Measurements from ENCODE around the gene B3GALT6.

DNA sequence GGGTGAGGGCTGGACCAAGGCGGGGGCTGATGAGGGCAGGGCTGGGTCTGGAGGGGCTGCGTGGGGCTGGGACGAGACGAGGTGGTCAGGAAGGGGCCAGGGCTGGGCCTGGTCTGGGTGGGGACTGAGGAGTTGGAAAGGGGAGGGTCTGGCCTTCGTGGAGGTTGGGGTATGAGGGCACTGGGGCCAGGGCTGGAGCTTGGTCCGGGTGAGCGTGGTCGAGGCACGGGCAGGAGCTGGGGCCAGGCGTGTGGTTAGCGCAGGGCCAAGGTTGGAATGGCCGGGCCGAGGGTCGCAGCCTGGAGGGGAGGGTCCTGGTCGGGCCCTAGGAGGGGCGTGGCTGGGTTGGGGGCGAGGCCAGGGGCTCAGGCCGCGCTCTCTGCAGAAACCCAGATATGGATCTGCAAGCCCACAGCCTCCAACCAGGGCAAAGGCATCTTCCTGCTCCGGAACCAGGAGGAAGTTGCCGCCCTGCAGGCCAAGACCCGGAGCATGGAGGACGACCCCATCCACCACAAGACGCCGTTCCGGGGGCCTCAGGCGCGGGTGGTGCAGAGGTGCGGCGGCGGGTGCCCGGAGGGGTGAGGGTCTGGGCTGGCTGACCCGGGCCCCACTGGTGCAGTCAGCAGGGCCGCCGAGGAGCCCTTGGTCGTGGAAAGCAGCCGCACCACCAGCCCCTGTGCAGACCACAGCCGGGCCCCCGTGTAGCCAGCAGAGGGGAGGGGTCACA lies 49.4 kb upstream of the B3GALT6 start:
- no peak for TF ChIP-seq CTCF (conservative IDR thresholded peaks at IDR 0.05; ENCODE audit: low read depth in 2 of 2)
- no peak for TF ChIP-seq POLR2AphosphoS5 (IDR thresholded peaks at IDR 0.05; ENCODE audit: low read depth)
- TF ChIP-seq EZH2 (IDR thresholded peaks at IDR 0.05; ENCODE audit: low read depth, unreplicated experiment): no peak
- no peak for TF ChIP-seq ETS1 (IDR thresholded peaks at IDR 0.05)
- TF ChIP-seq EZH2phosphoT487 (IDR thresholded peaks at IDR 0.05; ENCODE audit: unreplicated experiment): no peak
- TF ChIP-seq CREB1 (CRISPR knock-in tag; IDR thresholded peaks at IDR 0.05; ENCODE audit: low read depth): no peak

Measured in GM23338 (cell line).